Heart right ventricle (tissue), 16 donors: ENCODE data around the gene TECPR1. TPM values are rescaled to one million over a fixed set of nuclear protein-coding genes. Genes with fewer than 3 reads are reported as not detected.

Source experiments
- ATAC-seq, 8 donors: fragments of 200-7000 bp; cut with Tn5 transposase; one replicate each; pipeline ENCODE4 v1.9.1; 2020; ENCODE audit warnings: mild to moderate bottlenecking in 8 of 8, moderate library complexity in 8 of 8, moderate number of reproducible peaks in 1 of 8
- DNase-seq, 2 donors: peaks; one replicate each; pipeline ENCODE4 v3.0.0-alpha.2; 2020
- H3K27ac ChIP-seq, 10 donors: fragments of 200-600 bp; sonication (generic) in 2 of 10; one replicate each; pipeline versions ENCODE4 v1.5.0 to v1.8.0; 2020 to 2022; ENCODE audit warnings: mild to moderate bottlenecking in 3 of 10
- H3K27me3 ChIP-seq, 7 donors: fragments of 200-600 bp; one replicate each; pipeline ENCODE4 v1.8.0; 2021 to 2022; ENCODE audit warnings: mild to moderate bottlenecking in 2 of 7
- H3K36me3 ChIP-seq, 9 donors: fragments of 200-600 bp; sonication (generic) in 1 of 9; one replicate each; pipeline versions ENCODE4 v1.5.0 to v1.8.0; 2020 to 2022; ENCODE audit warnings: mild to moderate bottlenecking in 2 of 9
- H3K4me1 ChIP-seq, 9 donors: fragments of 200-600 bp; sonication (generic) in 1 of 9; one replicate each; pipeline versions ENCODE4 v1.5.0 to v1.8.0; 2020 to 2022; ENCODE audit warnings: mild to moderate bottlenecking in 4 of 9
- H3K4me3 ChIP-seq, 10 donors: fragments of 200-600 bp; sonication (generic) in 2 of 10; one replicate each; pipeline versions ENCODE4 v1.5.0 to v1.8.0; 2020 to 2022; ENCODE audit warnings: mild to moderate bottlenecking in 7 of 10, moderate library complexity in 2 of 10
- H3K9me3 ChIP-seq, 11 donors: fragments of 200-600 bp in 10 of 11; sonication (generic) in 2 of 11; one replicate each; pipeline versions ENCODE4 v1.5.0 to v1.8.0; 2013 to 2022; ENCODE audit warnings: mild to moderate bottlenecking in 2 of 11, control low read depth in 1 of 11, moderate library complexity in 1 of 11
- WGBS, 2 donors: extraction: QIAGEN DNeasy Blood & Tissue Kit; methylation state at CpG; one replicate each; pipeline ENCODE4 v1.1.7; 2013; ENCODE audit warnings: inconsistent platforms in 1 of 2; 5-methylcytosine and 5-hydroxymethylcytosine counted together
- intact Hi-C, 10 donors: fragments of 100-400 bp; cut with DNase I; formaldehyde crosslinking; loops; one replicate each; pipeline versions ENCODE4 v1.11.1 to v1.14.2; 2022
- polyA plus RNA-seq, 2 donors: library from polyadenylated mRNA; stranded (reverse); fragments of 200-250 nt; gene quantifications; one replicate each; pipeline ENCODE4 v1.2.3, GENCODE V29; 2013
- total RNA-seq, 10 donors: library from RNA; stranded (reverse); fragmentation: NEBNext Ultra II Directional in 3 of 10; extraction: Animal tissue kit (Norgen Biotek cat#: 25700) in 3 of 10; gene quantifications; one replicate each; pipeline versions ENCODE4 v1.2.1 to v1.2.4, GENCODE V29; 2021 to 2023
- TF ChIP-seq, protein P1 (sequence below), 9 donors: fragments of 200-600 bp; sonication (generic) in 2 of 9; IDR thresholded peaks; one replicate each; pipeline versions ENCODE4 v1.5.0 to v1.8.0; 2021 to 2022; ENCODE audit warnings: antibody characterized with exemption in 9 of 9, mild to moderate bottlenecking in 5 of 9, moderate library complexity in 1 of 9
- donor health status: Arrhythmogenic right ventricular cardiomyopathy.
- donor health status: ischemic (EF 13 %, LVEDD 7.1; RV severe dilation, severe dysfunction).
- donor health status: healthy with polysubstance abuse.
- donor health status: DM: no; HTN: yes; CAD: no.
- donor health status: DM: no; HTN: no; CAD: no.
- donor health status: ischemic (EF 25% LVEDD 6.9; RV normal size, moderate dysfunction).
- donor health status: ischemic (EF 25% LVEDD 5.7; RV mildly dilated, moderate dysfunction).
- donor health status: healthy.
- donor health status: DM: yes; HTN: yes; CAD: no.
- donor health status: Ischemic cardiomyopathy.
- donor health status: ischemic (EF 35%, LVEDD 5.7; RV mildly dilated, moderate dysfunction).
- donor health status: nonischemic (EF 11% LVEDD 7.7; RV severe dilation, severe dysfunction).
- donor health status: DM: yes; HTN: yes; CAD: no.
- donor health status: PGD.
- donor health status: ischemic (EF 29% LVEDD 5.4; RV normal size, mild dysfunction).
- donor health status: nonischemic (EF 23%, LVEDD 6.1; RV moderate dilation, normal function).

TECPR1 gene
- total and polyA plus RNA-seq, 12 donors: 12.8 to 23.8 (median 15.4) TPM

DNA sequence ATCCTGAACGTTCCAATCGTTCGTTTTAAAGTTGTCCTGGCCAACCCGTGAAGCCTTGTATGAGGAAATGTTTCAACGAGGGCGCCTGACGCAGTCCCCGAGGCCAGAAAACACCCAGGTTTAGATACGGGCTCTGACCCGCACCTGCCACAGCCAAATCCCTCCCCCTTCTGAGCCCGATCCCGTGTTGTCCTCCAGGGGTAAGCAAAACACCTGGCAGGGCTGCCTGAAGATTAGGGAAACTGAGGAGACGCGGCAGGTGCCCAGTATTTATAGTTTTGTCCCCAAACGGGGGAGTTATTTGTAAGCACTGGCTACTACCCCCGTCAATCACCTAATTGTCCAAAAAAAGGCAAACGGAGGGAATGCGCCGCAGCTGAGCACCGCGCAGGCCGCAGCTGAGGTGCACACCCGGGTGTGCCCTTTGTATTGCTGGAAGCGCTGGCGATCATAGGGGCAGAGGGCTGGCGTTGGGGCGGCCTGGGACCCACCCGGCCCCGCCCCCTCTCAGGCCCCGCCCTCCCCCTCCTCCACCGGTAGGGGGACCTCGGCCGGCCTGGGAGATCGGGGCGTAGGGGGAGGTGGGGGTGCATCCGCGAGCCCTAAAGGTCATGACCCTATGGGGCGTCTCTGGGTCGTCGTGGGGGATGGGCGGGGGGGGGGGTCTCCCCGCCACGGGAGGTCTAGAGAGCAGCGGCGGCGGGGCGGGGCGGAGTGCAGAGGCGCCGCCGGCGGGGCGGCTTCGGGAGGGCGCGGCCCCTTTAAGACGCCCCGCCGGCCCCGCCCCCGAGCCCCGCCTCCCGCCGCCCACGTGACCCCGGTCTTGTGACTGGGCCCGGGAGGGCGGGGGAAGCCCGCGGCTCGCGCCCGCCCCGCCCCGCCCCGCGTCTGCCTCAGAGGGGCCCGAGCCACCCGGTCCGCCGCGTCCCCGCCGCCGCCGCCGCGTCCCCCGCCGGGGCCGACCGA, 29.0 kb upstream of the TECPR1 start, which contains the start of gene BRI3:
Gene BRI3, plus strand, starts transcription at position 896 of the 966 bp plus-strand sequence. CDS start 110 bp downstream, outside the sequence.
- Histone ChIP-seq H3K9me3 (no peaks in the 10 kb centered on the region), H3K36me3 (peaks cover 0 to 25% (median 0%) of the 10 kb centered on the region in 9 donors), H3K4me1 (peaks cover 26 to 55% (median 46%) of the 10 kb centered on the region in 9 donors), H3K4me3 (peak within 1 kb of the TSS; percentile 82 to 99 (median 93)), H3K27ac (peak within 1 kb of the TSS; percentile 84 to 99 (median 97)), H3K27me3 (no peaks in the 10 kb centered on the region)
- TF ChIP-seq, protein P1, sequence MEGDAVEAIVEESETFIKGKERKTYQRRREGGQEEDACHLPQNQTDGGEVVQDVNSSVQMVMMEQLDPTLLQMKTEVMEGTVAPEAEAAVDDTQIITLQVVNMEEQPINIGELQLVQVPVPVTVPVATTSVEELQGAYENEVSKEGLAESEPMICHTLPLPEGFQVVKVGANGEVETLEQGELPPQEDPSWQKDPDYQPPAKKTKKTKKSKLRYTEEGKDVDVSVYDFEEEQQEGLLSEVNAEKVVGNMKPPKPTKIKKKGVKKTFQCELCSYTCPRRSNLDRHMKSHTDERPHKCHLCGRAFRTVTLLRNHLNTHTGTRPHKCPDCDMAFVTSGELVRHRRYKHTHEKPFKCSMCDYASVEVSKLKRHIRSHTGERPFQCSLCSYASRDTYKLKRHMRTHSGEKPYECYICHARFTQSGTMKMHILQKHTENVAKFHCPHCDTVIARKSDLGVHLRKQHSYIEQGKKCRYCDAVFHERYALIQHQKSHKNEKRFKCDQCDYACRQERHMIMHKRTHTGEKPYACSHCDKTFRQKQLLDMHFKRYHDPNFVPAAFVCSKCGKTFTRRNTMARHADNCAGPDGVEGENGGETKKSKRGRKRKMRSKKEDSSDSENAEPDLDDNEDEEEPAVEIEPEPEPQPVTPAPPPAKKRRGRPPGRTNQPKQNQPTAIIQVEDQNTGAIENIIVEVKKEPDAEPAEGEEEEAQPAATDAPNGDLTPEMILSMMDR (IDR thresholded peaks at IDR 0.05): peak in 6 of 9 donors; percentile 6 to 62 (median 52)
- DNase-seq (peak; percentile 91 to 95), ATAC-seq (peak; percentile 70 to 89 (median 78))
- WGBS, 2 donors: 0 to 1% methylated on average over 53 to 91 of the region's 92 CpGs
- intact Hi-C loops: loop anchor here in 4 of 10 donors (2.0 to 5.0 kb wide), 3 partner anchors 28 to 121 kb away; partner anchors contain the start of genes BAIAP2L1 (in 1 of the 4) and TECPR1 (in 1 of the 4)

DNA sequence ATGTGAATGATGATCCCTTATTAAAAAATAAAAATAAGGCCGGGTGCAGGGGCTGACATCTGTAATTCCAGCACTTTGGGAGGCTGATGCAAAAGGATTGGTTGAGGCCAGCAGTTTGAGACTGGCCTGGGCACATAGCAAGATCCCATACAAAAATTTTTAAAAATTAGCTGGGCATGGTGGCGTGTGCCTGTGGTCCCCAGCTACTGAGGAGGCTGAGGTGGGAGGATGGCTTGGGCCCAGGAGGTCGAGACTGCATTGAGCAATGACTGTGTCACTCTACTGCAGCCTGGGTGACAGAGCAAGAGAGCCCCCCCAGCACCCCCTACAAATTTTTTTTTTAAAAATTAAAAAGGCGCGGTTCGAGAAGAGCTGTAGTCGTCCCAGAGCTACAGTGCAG, 28.3 kb upstream of the TECPR1 start:
- ATAC-seq (no peak), DNase-seq (no peak)
- Histone ChIP-seq H3K9me3 (no peaks in the 10 kb centered on the region), H3K27me3 (no peaks in the 10 kb centered on the region), H3K4me3 (peak overlapping the region in 8 of 10 donors; percentile 46 to 99 (median 75)), H3K36me3 (peaks cover 0 to 18% (median 0%) of the 10 kb centered on the region in 9 donors), H3K27ac (peak overlapping the region in 9 of 10 donors; percentile 82 to 98 (median 90)), H3K4me1 (peaks cover 18 to 55% (median 39%) of the 10 kb centered on the region in 9 donors)
- 63 to 64% methylated on average over 7 of the region's 7 CpGs for WGBS, 2 donors
- TF ChIP-seq, protein P1 (IDR thresholded peaks at IDR 0.05): no peak
- intact Hi-C loops: loop anchor here in 4 of 10 donors (2.0 to 5.0 kb wide), 3 partner anchors 27 to 122 kb away; partner anchors contain the start of genes BAIAP2L1 (in 1 of the 4) and TECPR1 (in 1 of the 4)

DNA sequence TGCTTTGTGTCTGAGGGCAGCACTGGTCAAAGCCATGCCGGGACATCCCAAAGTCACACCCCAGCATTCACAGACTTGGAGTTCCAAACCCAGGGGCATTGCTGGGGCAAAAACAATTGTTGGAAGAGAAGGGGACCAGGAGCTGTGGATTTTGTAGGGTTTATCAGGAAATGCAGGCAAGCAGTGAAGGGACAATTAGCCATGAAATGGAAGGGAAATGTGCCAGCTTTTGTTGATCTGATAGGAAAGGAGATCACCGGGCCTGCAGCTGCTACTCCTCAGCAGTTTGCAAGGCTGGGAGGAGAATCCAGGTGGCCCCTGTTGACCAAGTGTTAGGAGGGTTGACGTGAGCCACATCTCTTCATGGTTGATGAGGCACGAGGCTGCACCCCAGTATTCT, 26.9 kb upstream of the TECPR1 start:
- H3K4me1 ChIP-seq: peaks cover 6 to 45% (median 25%) of the 10 kb centered on the region in 9 donors
- peaks cover 0 to 15% (median 0%) of the 10 kb centered on the region in 9 donors for H3K36me3 ChIP-seq
- DNase-seq: no peak
- intact Hi-C loops: no loop called here
- no peak overlapping the region for H3K4me3 ChIP-seq
- ATAC-seq: no peak
- WGBS, 2 donors: 78 to 83% methylated on average over 4 of the region's 4 CpGs
- TF ChIP-seq, protein P1 (IDR thresholded peaks at IDR 0.05): no peak
- H3K9me3 ChIP-seq: no peaks in the 10 kb centered on the region
- H3K27me3 ChIP-seq: no peaks in the 10 kb centered on the region
- no peak overlapping the region for H3K27ac ChIP-seq

DNA sequence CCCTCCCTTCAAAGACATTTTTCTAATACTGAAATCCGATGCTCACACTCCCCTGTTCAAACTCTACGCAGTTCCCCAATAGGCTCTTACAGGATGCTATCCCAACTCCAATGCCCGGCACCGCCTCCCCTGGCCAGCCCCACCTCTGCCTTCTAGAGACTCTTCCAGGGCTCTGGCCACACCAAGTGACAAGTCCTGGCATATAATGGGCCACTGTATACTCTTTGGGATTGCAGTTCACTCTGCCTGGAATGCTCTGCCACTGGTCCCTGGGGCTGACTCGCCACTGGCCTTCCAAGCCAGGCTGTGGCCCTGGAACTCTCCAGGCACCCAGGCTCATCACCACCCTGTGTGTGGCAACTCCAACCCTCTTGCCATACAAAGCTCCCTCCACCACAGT, 26.4 kb upstream of the TECPR1 start:
- Histone ChIP-seq H3K9me3 (no peaks in the 10 kb centered on the region), H3K36me3 (peaks cover 0 to 10% (median 0%) of the 10 kb centered on the region in 9 donors), H3K27ac (no peak overlapping the region), H3K4me3 (no peak overlapping the region), H3K27me3 (no peaks in the 10 kb centered on the region), H3K4me1 (peaks cover under 1 to 43% (median 20%) of the 10 kb centered on the region in 9 donors)
- no peak for DNase-seq
- no peak for ATAC-seq
- intact Hi-C loops: no loop called here
- TF ChIP-seq, protein P1 (IDR thresholded peaks at IDR 0.05): no peak
- 93 to 96% methylated on average over 5 of the region's 5 CpGs for WGBS, 2 donors
